Neural cell (in vitro differentiated cells): ENCODE data around the gene KCTD3. TPM values are rescaled to one million over a fixed set of nuclear protein-coding genes. Genes with fewer than 3 reads are reported as not detected.

Source experiments
- H2AFZ ChIP-seq: fragments of 200-600, 300-800 bp; sonication (generic), shearing (Covaris generic); 2 replicates; pipeline ENCODE4 v1.6.0; 2014; ENCODE audit warnings: low read depth, mild to moderate bottlenecking, antibody characterized with exemption, low read length, moderate library complexity
- H3F3A ChIP-seq: fragments of 200-600 bp; shearing (Covaris generic); 2 replicates; pipeline ENCODE4 v1.6.1; 2016; ENCODE audit warnings: mild to moderate bottlenecking, moderate library complexity, mixed read lengths, antibody characterized with exemption, low read length; ENCODE audit not compliant: insufficient read depth, poor library complexity, severe bottlenecking
- H3K27ac ChIP-seq: fragments of 200-600, 300-800 bp; sonication (generic), shearing (Covaris generic); 2 replicates; pipeline ENCODE4 v1.5.1; 2014; ENCODE audit warnings: mild to moderate bottlenecking, low read length, moderate library complexity
- H3K27me3 ChIP-seq: fragments of 300-800, 200-600 bp; sonication (generic), shearing (Covaris generic); 2 replicates; pipeline ENCODE4 v1.6.0; 2014; ENCODE audit warnings: mild to moderate bottlenecking, low read depth, low read length, moderate library complexity; ENCODE audit not compliant: insufficient read depth
- H3K36me3 ChIP-seq: fragments of 300-800, 200-600 bp; sonication (generic), shearing (Covaris generic); 2 replicates; pipeline ENCODE4 v1.5.1; 2014; ENCODE audit warnings: mild to moderate bottlenecking, antibody characterized with exemption, low read length, moderate library complexity; ENCODE audit not compliant: insufficient read depth
- H3K4me2 ChIP-seq: fragments of 300-800, 200-600 bp; sonication (generic), shearing (Covaris generic); 2 replicates; pipeline ENCODE4 v1.6.0; 2014; ENCODE audit warnings: mild to moderate bottlenecking, low read length
- H3K4me3 ChIP-seq: fragments of 300-800, 200-600 bp; sonication (generic), shearing (Covaris generic); 2 replicates; pipeline ENCODE4 v1.5.1; 2014; ENCODE audit warnings: mild to moderate bottlenecking, low read length, moderate library complexity
- H3K79me2 ChIP-seq: fragments of 200-600 bp; shearing (Covaris generic); replicated peaks from 2 replicates; pipeline ENCODE4 v1.6.0; 2014; ENCODE audit warnings: mild to moderate bottlenecking, low read length, moderate library complexity; ENCODE audit not compliant: insufficient read depth
- H3K9ac ChIP-seq: fragments of 300-800, 200-600 bp; sonication (generic), shearing (Covaris generic); 2 replicates; pipeline ENCODE4 v1.6.1; 2016; ENCODE audit warnings: mild to moderate bottlenecking, low read length, mixed read lengths
- H3K9me2 ChIP-seq: fragments of 200-600 bp; shearing (Covaris generic); 2 replicates; pipeline ENCODE4 v1.6.1; 2016; ENCODE audit warnings: mild to moderate bottlenecking, low read length, mixed read lengths; ENCODE audit not compliant: insufficient read depth
- H3K9me3 ChIP-seq: fragments of 200-600, 300-800 bp; sonication (generic), shearing (Covaris generic); 2 replicates; pipeline ENCODE4 v1.6.1; 2016; ENCODE audit warnings: mild to moderate bottlenecking, mixed run types, low read length, moderate library complexity, mixed read lengths
- H4K20me1 ChIP-seq: fragments of 200-600 bp; shearing (Covaris generic); 2 replicates; pipeline ENCODE4 v1.6.1; 2016; ENCODE audit warnings: mild to moderate bottlenecking, mixed run types; ENCODE audit not compliant: insufficient read depth
- EP300 ChIP-seq: fragments of 450-650 bp; conservative IDR thresholded peaks from 2 replicates; pipeline ENCODE4 v1.6.1; 2014; ENCODE audit warnings: antibody characterized with exemption, mild to moderate bottlenecking, moderate library complexity; ENCODE audit not compliant: poor library complexity, severe bottlenecking
- EZH2 ChIP-seq: fragments of 200-600, 300-800 bp; shearing (Covaris generic), sonication (generic); IDR thresholded peaks from 2 replicates; pipeline ENCODE4 v1.6.1; 2014; ENCODE audit warnings: antibody characterized with exemption, low read length, borderline replicate concordance, mild to moderate bottlenecking; ENCODE audit not compliant: insufficient read depth, poor library complexity, severe bottlenecking
- MXI1 ChIP-seq: fragments of 450-650 bp; conservative IDR thresholded peaks from 2 replicates; pipeline ENCODE4 v1.6.1; 2014; ENCODE audit warnings: antibody characterized with exemption, mild to moderate bottlenecking; ENCODE audit not compliant: poor library complexity, severe bottlenecking
- POLR2AphosphoS5 ChIP-seq: IDR thresholded peaks from 2 replicates; pipeline ENCODE4 v1.6.1; 2012
- RAD21 ChIP-seq: fragments of 450-650 bp; conservative IDR thresholded peaks from 2 replicates; pipeline ENCODE4 v1.6.1; 2014; ENCODE audit warnings: antibody characterized with exemption, mild to moderate bottlenecking, moderate library complexity
- SMC3 ChIP-seq: fragments of 450-650 bp; conservative IDR thresholded peaks from 2 replicates; pipeline ENCODE4 v1.6.1; 2014; ENCODE audit warnings: antibody characterized with exemption, mild to moderate bottlenecking, moderate library complexity; ENCODE audit not compliant: poor library complexity
- TAF1 ChIP-seq: IDR thresholded peaks from 2 replicates; pipeline ENCODE4 v1.6.1; 2012; ENCODE audit warnings: low read depth
- polyA plus RNA-seq: library from polyadenylated mRNA; depleted of rRNA; stranded (reverse); fragments of >200 nt; gene quantifications from 2 replicates; pipeline ENCODE4 v1.2.3, GENCODE V29; 2014
- TF ChIP-seq, protein P1 (sequence below): fragments of 450-650 bp; IDR thresholded peaks from 2 replicates; pipeline ENCODE4 v1.5.1; 2014; ENCODE audit warnings: antibody characterized with exemption, mild to moderate bottlenecking, moderate library complexity; ENCODE audit not compliant: poor library complexity, severe bottlenecking
- TF ChIP-seq, protein P2 (sequence below): IDR thresholded peaks from 2 replicates; pipeline ENCODE4 v1.6.1; 2012; ENCODE audit warnings: borderline replicate concordance

Gene KCTD3
- polyA plus RNA-seq, 1 donor from 2014 or later = 82.9 TPM

DNA sequence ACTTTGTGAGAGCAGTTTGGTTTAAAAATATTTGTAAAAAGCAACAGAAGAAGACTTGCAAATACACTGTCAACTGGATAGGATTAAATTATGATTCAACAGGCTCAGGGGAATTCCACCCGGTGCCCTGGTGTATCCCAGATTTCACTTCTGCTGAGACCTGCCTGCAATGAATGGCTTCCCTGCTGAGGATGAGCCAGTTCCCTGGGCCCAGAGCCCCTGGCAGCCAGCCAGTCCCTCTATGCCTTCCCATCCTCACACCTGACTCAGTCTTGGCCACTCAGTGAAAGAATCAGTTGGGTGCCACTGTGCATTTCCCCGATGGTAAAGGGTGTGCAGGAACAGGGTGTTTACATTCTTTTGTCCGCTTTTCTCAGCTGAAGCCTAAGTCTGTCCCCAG is 64.4 kb downstream of the KCTD3 start:
- Histone ChIP-seq H3K27ac (no peak overlapping the region), H3K9me2 (no peaks in the 10 kb centered on the region), H3K36me3 (no peaks in the 10 kb centered on the region), H3K9ac (no peak overlapping the region), H3K79me2 (no peaks in the 10 kb centered on the region), H3K9me3 (no peaks in the 10 kb centered on the region), H3K4me3 (no peak overlapping the region), H3F3A (no peaks in the 10 kb centered on the region), H3K27me3 (no peaks in the 10 kb centered on the region), H4K20me1 (no peaks in the 10 kb centered on the region), H3K4me2 (no peak overlapping the region), H2AFZ (no peak overlapping the region)
- TF ChIP-seq, protein P1, sequence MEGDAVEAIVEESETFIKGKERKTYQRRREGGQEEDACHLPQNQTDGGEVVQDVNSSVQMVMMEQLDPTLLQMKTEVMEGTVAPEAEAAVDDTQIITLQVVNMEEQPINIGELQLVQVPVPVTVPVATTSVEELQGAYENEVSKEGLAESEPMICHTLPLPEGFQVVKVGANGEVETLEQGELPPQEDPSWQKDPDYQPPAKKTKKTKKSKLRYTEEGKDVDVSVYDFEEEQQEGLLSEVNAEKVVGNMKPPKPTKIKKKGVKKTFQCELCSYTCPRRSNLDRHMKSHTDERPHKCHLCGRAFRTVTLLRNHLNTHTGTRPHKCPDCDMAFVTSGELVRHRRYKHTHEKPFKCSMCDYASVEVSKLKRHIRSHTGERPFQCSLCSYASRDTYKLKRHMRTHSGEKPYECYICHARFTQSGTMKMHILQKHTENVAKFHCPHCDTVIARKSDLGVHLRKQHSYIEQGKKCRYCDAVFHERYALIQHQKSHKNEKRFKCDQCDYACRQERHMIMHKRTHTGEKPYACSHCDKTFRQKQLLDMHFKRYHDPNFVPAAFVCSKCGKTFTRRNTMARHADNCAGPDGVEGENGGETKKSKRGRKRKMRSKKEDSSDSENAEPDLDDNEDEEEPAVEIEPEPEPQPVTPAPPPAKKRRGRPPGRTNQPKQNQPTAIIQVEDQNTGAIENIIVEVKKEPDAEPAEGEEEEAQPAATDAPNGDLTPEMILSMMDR = no peak
- TF ChIP-seq SMC3 (no peak), MXI1 (no peak), POLR2AphosphoS5 (no peak), RAD21 (no peak), EZH2 (no peak), EP300 (no peak), TAF1 (no peak)
- TF ChIP-seq, protein P2, sequence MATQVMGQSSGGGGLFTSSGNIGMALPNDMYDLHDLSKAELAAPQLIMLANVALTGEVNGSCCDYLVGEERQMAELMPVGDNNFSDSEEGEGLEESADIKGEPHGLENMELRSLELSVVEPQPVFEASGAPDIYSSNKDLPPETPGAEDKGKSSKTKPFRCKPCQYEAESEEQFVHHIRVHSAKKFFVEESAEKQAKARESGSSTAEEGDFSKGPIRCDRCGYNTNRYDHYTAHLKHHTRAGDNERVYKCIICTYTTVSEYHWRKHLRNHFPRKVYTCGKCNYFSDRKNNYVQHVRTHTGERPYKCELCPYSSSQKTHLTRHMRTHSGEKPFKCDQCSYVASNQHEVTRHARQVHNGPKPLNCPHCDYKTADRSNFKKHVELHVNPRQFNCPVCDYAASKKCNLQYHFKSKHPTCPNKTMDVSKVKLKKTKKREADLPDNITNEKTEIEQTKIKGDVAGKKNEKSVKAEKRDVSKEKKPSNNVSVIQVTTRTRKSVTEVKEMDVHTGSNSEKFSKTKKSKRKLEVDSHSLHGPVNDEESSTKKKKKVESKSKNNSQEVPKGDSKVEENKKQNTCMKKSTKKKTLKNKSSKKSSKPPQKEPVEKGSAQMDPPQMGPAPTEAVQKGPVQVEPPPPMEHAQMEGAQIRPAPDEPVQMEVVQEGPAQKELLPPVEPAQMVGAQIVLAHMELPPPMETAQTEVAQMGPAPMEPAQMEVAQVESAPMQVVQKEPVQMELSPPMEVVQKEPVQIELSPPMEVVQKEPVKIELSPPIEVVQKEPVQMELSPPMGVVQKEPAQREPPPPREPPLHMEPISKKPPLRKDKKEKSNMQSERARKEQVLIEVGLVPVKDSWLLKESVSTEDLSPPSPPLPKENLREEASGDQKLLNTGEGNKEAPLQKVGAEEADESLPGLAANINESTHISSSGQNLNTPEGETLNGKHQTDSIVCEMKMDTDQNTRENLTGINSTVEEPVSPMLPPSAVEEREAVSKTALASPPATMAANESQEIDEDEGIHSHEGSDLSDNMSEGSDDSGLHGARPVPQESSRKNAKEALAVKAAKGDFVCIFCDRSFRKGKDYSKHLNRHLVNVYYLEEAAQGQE = no peak

DNA sequence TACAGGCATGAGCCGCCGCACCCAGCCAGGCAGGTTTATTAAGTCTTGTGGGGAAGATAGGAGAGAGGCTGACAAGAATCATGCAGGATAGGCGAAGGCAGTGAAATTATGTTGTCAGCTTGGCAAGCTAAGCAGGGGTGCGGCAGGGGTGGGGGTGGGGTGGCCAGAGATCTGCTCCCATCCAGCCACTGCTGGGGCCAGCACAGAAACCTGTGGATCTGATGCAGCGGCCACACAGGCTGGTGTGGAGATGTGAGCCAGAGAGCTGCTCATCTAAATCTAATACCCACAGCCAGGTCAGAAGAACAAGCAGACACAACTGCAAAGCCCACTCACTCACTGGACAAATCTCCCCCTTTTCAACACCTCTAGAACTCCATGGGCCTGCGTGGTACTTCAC is 68.7 kb downstream of the KCTD3 start:
- Histone ChIP-seq H3K9ac (no peak overlapping the region), H3K79me2 (no peaks in the 10 kb centered on the region), H3K27ac (no peak overlapping the region), H3K36me3 (no peaks in the 10 kb centered on the region), H3K9me2 (no peaks in the 10 kb centered on the region), H2AFZ (no peak overlapping the region), H4K20me1 (no peaks in the 10 kb centered on the region), H3K27me3 (no peaks in the 10 kb centered on the region), H3K4me2 (no peak overlapping the region), H3K4me3 (no peak overlapping the region), H3F3A (no peaks in the 10 kb centered on the region), H3K9me3 (no peaks in the 10 kb centered on the region)
- TF ChIP-seq EP300 = no peak
- no peak for TF ChIP-seq POLR2AphosphoS5
- no peak for TF ChIP-seq SMC3
- TF ChIP-seq, protein P1 = no peak
- TF ChIP-seq MXI1 = no peak
- no peak for TF ChIP-seq RAD21
- TF ChIP-seq, protein P2 = no peak
- TF ChIP-seq TAF1 = no peak
- TF ChIP-seq EZH2 = no peak
